Upper lobe of right lung (tissue), 1 donor: ENCODE data around the gene U2AF1L4. TPM values are rescaled to one million over a fixed set of nuclear protein-coding genes. Genes with fewer than 3 reads are reported as not detected.

ENCODE experiments used
- ATAC-seq: fragments of 200-7000 bp; cut with Tn5 transposase; one replicate; pipeline ENCODE4 v1.9.1; 2020; ENCODE audit warnings: mild to moderate bottlenecking, moderate library complexity
- DNase-seq: peaks from one replicate; pipeline ENCODE4 v3.0.0-alpha.2; 2020
- H3K27ac ChIP-seq: fragments of 200-600 bp; one replicate; pipeline ENCODE4 v1.8.0; 2022
- H3K27me3 ChIP-seq: fragments of 200-600 bp; one replicate; pipeline ENCODE4 v1.8.0; 2022; ENCODE audit warnings: mild to moderate bottlenecking
- H3K36me3 ChIP-seq: fragments of 200-600 bp; one replicate; pipeline ENCODE4 v1.8.0; 2022
- H3K4me1 ChIP-seq: fragments of 200-600 bp; one replicate; pipeline ENCODE4 v1.8.0; 2022
- H3K4me3 ChIP-seq: fragments of 200-600 bp; one replicate; pipeline ENCODE4 v1.8.0; 2022; ENCODE audit warnings: mild to moderate bottlenecking
- H3K9me3 ChIP-seq: fragments of 200-600 bp; one replicate; pipeline ENCODE4 v1.8.0; 2022
- CTCF ChIP-seq: fragments of 200-600 bp; IDR thresholded peaks from one replicate; pipeline ENCODE4 v1.8.0; 2022; ENCODE audit warnings: antibody characterized with exemption
- intact Hi-C: fragments of 100-400 bp; cut with DNase I; formaldehyde crosslinking; loops from one replicate; pipeline ENCODE4 v1.11.0; 2022
- total RNA-seq: library from RNA; stranded (reverse); fragmentation: NEBNext Ultra II Directional; extraction: Animal tissue kit (Norgen Biotek cat#: 25700); gene quantifications from one replicate; pipeline ENCODE4 v1.2.1, GENCODE V29; 2021
- donor health status: DM: no; HTN: yes; CAD: no; lungs with severe emphysema.

Gene U2AF1L4
- total RNA-seq, 1 donor from 2014 or later, result 26.3 TPM

GRCh38 chr19:35723671-35724070 lies 21.5 kb downstream of the U2AF1L4 start:
- no peak for TF ChIP-seq CTCF
- no peaks in the 10 kb centered on the region for H3K9me3 ChIP-seq
- intact Hi-C loops, result no loop called here
- DNase-seq (no peak), ATAC-seq (no peak)
- H3K27me3 ChIP-seq, result no peaks in the 10 kb centered on the region
- H3K4me3 ChIP-seq, result no peak overlapping the region
- peaks cover 10% of the 10 kb centered on the region for H3K4me1 ChIP-seq
- H3K27ac ChIP-seq, result no peak overlapping the region
- peaks cover 85% of the 10 kb centered on the region for H3K36me3 ChIP-seq

- DNase-seq (no peak), ATAC-seq (no peak)
- peaks cover 77% of the 10 kb centered on the region for H3K36me3 ChIP-seq
- no peak for TF ChIP-seq CTCF
- intact Hi-C loops, result no loop called here
- H3K27me3 ChIP-seq, result no peaks in the 10 kb centered on the region
- no peak overlapping the region for H3K27ac ChIP-seq
- H3K4me1 ChIP-seq, result peaks cover 11% of the 10 kb centered on the region
- H3K4me3 ChIP-seq, result no peak overlapping the region
- H3K9me3 ChIP-seq, result no peaks in the 10 kb centered on the region
These were observed 22.3 kb downstream of the U2AF1L4 start for GRCh38 chr19:35722897-35723296.

- ATAC-seq, result no peak
- peaks cover 72% of the 10 kb centered on the region for H3K36me3 ChIP-seq
- intact Hi-C loops, result no loop called here
- no peak for DNase-seq
- H3K27me3 ChIP-seq, result no peaks in the 10 kb centered on the region
- H3K9me3 ChIP-seq, result no peaks in the 10 kb centered on the region
- peaks cover 11% of the 10 kb centered on the region for H3K4me1 ChIP-seq
- H3K4me3 ChIP-seq, result no peak overlapping the region
- TF ChIP-seq CTCF, result no peak
- no peak overlapping the region for H3K27ac ChIP-seq
These were observed 22.8 kb downstream of the U2AF1L4 start for GRCh38 chr19:35722461-35722860.

GRCh38 chr19:35721374-35721773 lies 23.8 kb downstream of the U2AF1L4 start:
- DNase-seq (no peak), ATAC-seq (no peak)
- Histone ChIP-seq H3K27me3 (no peaks in the 10 kb centered on the region), H3K27ac (no peak overlapping the region), H3K4me3 (no peak overlapping the region), H3K36me3 (peaks cover 62% of the 10 kb centered on the region), H3K9me3 (no peaks in the 10 kb centered on the region), H3K4me1 (peaks cover 12% of the 10 kb centered on the region)
- intact Hi-C loops, result no loop called here
- TF ChIP-seq CTCF, result no peak

GRCh38 chr19:35720648-35721047 lies 24.6 kb downstream of the U2AF1L4 start:
- peaks cover 54% of the 10 kb centered on the region for H3K36me3 ChIP-seq
- no peak overlapping the region for H3K27ac ChIP-seq
- H3K4me3 ChIP-seq, result no peak overlapping the region
- no peak for TF ChIP-seq CTCF
- H3K4me1 ChIP-seq, result peaks cover 20% of the 10 kb centered on the region
- intact Hi-C loops, result no loop called here
- no peaks in the 10 kb centered on the region for H3K9me3 ChIP-seq
- ATAC-seq, result no peak
- no peak for DNase-seq
- H3K27me3 ChIP-seq, result no peaks in the 10 kb centered on the region

- Histone ChIP-seq H3K9me3 (no peaks in the 10 kb centered on the region), H3K4me3 (no peak overlapping the region), H3K27ac (no peak overlapping the region), H3K27me3 (no peaks in the 10 kb centered on the region), H3K36me3 (peaks cover 49% of the 10 kb centered on the region), H3K4me1 (peaks cover 24% of the 10 kb centered on the region)
- DNase-seq (no peak), ATAC-seq (no peak)
- intact Hi-C loops, result no loop called here
- TF ChIP-seq CTCF, result no peak
These were observed 25.1 kb downstream of the U2AF1L4 start for GRCh38 chr19:35720163-35720524.
